Measurements from ENCODE around the gene TUBGCP5. TPM values are rescaled to one million over a fixed set of nuclear protein-coding genes. Genes with fewer than 3 reads are reported as not detected.

Gene TUBGCP5
- total and polyA plus RNA-seq, 10 of the 15 experiments (the other 5 are each of a cell fraction or from before 2014, with no cell fraction given) = 6.4 to 29.2 (median 20.2) TPM

DNA sequence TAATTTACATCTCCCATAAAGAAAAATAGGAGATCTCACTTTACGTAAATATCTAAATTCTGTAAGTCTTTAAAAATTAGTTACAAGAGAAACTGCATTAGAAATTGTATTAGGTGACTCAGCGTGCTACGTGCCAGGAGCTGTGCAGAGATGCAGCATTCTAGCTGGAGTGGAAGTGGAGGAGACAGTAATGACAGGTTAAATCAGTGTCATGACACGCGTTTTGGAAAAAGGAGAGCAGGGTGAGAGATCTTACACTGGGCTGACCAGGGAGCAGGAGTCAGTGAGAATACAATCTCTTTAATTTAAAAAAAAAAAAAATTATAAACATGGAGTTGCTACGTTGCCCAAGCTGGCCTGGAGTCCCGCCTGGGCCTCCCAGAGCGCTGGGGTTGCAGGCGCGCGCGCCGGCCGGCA lies 635 bp downstream of the TUBGCP5 start:
- H3K9me3 ChIP-seq (replicated peaks; ENCODE audit: control insufficient read depth, insufficient read depth, low read length) = no peaks in the 10 kb centered on the region
- ChIA-PET CTCF (interaction anchor here (1.2 to 1.8 kb wide), 2 partner anchors 9 to 429 kb away, joined by 4 to 11 read pairs; no protein-coding TSS in a partner anchor), POLR2A (interaction anchor here (0.6 kb wide), 2 partner anchors 110 to 242 kb away, joined by 3 to 4 read pairs; no protein-coding TSS in a partner anchor), RAD21 (ENCODE audit: unreplicated experiment) (interaction anchor here (1.0 to 1.3 kb wide), 4 partner anchors 8 to 237 kb away, joined by 3 to 4 read pairs (median 3); no protein-coding TSS in a partner anchor), SMC1A (ENCODE audit: uncharacterized antibody, unreplicated experiment) (no interaction called here)
- H4K20me1 ChIP-seq (ENCODE audit: control insufficient read depth, insufficient read depth) = no peaks in the 10 kb centered on the region
- intact Hi-C loops (cut with micrococcal nuclease; ENCODE audit: unreplicated experiment) = loop anchor here (10.0 kb wide), 1 partner anchor 426 kb away; no protein-coding TSS in a partner anchor
- ATAC-seq (peak; percentile 10), FAIRE-seq (no peak), DNase-seq (ENCODE audit: low read depth, low spot score) (no peak)
- H3K4me3 ChIP-seq = peak overlapping the region; percentile 75
- peaks cover 5 to 6% of the 10 kb centered on the region in 2 experiments; a peak in 2 of 4 replicates for H3K36me3 ChIP-seq (ENCODE audit: control insufficient read depth in 2 of 2, insufficient read depth in 2 of 2, low read length in 1 of 2)
- no TSS peak for BruUV-seq (replicated peaks)
- no peaks in the 10 kb centered on the region for H3K27me3 ChIP-seq (replicated peaks in 1 of 2; ENCODE audit: control insufficient read depth in 2 of 2, insufficient read depth in 2 of 2, low read length in 1 of 2)
- no peak for TF ChIP-seq ZBED1 (IDR thresholded peaks at IDR 0.05; ENCODE audit: borderline replicate concordance)
- TF ChIP-seq, protein P1, sequence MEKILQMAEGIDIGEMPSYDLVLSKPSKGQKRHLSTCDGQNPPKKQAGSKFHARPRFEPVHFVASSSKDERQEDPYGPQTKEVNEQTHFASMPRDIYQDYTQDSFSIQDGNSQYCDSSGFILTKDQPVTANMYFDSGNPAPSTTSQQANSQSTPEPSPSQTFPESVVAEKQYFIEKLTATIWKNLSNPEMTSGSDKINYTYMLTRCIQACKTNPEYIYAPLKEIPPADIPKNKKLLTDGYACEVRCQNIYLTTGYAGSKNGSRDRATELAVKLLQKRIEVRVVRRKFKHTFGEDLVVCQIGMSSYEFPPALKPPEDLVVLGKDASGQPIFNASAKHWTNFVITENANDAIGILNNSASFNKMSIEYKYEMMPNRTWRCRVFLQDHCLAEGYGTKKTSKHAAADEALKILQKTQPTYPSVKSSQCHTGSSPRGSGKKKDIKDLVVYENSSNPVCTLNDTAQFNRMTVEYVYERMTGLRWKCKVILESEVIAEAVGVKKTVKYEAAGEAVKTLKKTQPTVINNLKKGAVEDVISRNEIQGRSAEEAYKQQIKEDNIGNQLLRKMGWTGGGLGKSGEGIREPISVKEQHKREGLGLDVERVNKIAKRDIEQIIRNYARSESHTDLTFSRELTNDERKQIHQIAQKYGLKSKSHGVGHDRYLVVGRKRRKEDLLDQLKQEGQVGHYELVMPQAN (conservative IDR thresholded peaks at IDR 0.05) = no peak
- TF ChIP-seq RAD51 (IDR thresholded peaks at IDR 0.05) = no peak
- TF ChIP-seq SREBF2 (IDR thresholded peaks at IDR 0.05; ENCODE audit: low read length) = no peak
- TF ChIP-seq, protein P2, sequence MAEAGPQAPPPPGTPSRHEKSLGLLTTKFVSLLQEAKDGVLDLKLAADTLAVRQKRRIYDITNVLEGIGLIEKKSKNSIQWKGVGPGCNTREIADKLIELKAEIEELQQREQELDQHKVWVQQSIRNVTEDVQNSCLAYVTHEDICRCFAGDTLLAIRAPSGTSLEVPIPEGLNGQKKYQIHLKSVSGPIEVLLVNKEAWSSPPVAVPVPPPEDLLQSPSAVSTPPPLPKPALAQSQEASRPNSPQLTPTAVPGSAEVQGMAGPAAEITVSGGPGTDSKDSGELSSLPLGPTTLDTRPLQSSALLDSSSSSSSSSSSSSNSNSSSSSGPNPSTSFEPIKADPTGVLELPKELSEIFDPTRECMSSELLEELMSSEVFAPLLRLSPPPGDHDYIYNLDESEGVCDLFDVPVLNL (IDR thresholded peaks at IDR 0.05; ENCODE audit: low read depth, low read length) = no peak
- TF ChIP-seq FOXM1 (IDR thresholded peaks at IDR 0.05; ENCODE audit: low read depth, low read length) = no peak
- TF ChIP-seq, protein P3, sequence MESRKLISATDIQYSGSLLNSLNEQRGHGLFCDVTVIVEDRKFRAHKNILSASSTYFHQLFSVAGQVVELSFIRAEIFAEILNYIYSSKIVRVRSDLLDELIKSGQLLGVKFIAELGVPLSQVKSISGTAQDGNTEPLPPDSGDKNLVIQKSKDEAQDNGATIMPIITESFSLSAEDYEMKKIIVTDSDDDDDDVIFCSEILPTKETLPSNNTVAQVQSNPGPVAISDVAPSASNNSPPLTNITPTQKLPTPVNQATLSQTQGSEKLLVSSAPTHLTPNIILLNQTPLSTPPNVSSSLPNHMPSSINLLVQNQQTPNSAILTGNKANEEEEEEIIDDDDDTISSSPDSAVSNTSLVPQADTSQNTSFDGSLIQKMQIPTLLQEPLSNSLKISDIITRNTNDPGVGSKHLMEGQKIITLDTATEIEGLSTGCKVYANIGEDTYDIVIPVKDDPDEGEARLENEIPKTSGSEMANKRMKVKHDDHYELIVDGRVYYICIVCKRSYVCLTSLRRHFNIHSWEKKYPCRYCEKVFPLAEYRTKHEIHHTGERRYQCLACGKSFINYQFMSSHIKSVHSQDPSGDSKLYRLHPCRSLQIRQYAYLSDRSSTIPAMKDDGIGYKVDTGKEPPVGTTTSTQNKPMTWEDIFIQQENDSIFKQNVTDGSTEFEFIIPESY (IDR thresholded peaks at IDR 0.05) = no peak
- TF ChIP-seq, protein P4, sequence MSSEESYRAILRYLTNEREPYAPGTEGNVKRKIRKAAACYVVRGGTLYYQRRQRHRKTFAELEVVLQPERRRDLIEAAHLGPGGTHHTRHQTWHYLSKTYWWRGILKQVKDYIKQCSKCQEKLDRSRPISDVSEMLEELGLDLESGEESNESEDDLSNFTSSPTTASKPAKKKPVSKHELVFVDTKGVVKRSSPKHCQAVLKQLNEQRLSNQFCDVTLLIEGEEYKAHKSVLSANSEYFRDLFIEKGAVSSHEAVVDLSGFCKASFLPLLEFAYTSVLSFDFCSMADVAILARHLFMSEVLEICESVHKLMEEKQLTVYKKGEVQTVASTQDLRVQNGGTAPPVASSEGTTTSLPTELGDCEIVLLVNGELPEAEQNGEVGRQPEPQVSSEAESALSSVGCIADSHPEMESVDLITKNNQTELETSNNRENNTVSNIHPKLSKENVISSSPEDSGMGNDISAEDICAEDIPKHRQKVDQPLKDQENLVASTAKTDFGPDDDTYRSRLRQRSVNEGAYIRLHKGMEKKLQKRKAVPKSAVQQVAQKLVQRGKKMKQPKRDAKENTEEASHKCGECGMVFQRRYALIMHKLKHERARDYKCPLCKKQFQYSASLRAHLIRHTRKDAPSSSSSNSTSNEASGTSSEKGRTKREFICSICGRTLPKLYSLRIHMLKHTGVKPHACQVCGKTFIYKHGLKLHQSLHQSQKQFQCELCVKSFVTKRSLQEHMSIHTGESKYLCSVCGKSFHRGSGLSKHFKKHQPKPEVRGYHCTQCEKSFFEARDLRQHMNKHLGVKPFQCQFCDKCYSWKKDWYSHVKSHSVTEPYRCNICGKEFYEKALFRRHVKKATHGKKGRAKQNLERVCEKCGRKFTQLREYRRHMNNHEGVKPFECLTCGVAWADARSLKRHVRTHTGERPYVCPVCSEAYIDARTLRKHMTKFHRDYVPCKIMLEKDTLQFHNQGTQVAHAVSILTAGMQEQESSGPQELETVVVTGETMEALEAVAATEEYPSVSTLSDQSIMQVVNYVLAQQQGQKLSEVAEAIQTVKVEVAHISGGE (CRISPR knock-in tag; IDR thresholded peaks at IDR 0.05) = no peak
- no peak for TF ChIP-seq MEF2A (IDR thresholded peaks at IDR 0.05; ENCODE audit: insufficient read depth, low read depth, low read length)
- TF ChIP-seq HDGF (IDR thresholded peaks at IDR 0.05) = no peak
- TF ChIP-seq MTA2 (IDR thresholded peaks at IDR 0.05; ENCODE audit: low read depth) = no peak
- TF ChIP-seq, protein P5, sequence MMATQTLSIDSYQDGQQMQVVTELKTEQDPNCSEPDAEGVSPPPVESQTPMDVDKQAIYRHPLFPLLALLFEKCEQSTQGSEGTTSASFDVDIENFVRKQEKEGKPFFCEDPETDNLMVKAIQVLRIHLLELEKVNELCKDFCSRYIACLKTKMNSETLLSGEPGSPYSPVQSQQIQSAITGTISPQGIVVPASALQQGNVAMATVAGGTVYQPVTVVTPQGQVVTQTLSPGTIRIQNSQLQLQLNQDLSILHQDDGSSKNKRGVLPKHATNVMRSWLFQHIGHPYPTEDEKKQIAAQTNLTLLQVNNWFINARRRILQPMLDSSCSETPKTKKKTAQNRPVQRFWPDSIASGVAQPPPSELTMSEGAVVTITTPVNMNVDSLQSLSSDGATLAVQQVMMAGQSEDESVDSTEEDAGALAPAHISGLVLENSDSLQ (IDR thresholded peaks at IDR 0.05) = no peak
- peaks cover 7% of the 10 kb centered on the region for H3K4me1 ChIP-seq (ENCODE audit: control insufficient read depth, insufficient read depth, low read length)
- H2AFZ ChIP-seq (ENCODE audit: control insufficient read depth, low read depth, low read length) = peak overlapping the region; percentile 80
- peak overlapping the region; percentile 77 for H3K4me2 ChIP-seq (ENCODE audit: control insufficient read depth, insufficient read depth)
- in situ Hi-C loops (cut with MboI) = no loop called here
- WGBS (ENCODE audit: insufficient coverage, insufficient replicate concordance, low lambda C conversion rate, missing lambda C conversion rate) = 1% methylated on average over 14 of the region's 14 CpGs
- H3K9ac ChIP-seq (ENCODE audit: control insufficient read depth, insufficient read depth, low read length) = peak overlapping the region; percentile 92
- H3K79me2 ChIP-seq (ENCODE audit: control insufficient read depth, insufficient read depth, low read length) = peaks cover 2% of the 10 kb centered on the region
- H3K27ac ChIP-seq (ENCODE audit: control insufficient read depth, insufficient read depth) = peak overlapping the region; percentile 74
